Measurements from ENCODE around the gene SHISA5. TPM values are rescaled to one million over a fixed set of nuclear protein-coding genes. Genes with fewer than 3 reads are reported as not detected.

Gene SHISA5
- total RNA-seq, 1 experiment from 2014 or later: 104 TPM

DNA sequence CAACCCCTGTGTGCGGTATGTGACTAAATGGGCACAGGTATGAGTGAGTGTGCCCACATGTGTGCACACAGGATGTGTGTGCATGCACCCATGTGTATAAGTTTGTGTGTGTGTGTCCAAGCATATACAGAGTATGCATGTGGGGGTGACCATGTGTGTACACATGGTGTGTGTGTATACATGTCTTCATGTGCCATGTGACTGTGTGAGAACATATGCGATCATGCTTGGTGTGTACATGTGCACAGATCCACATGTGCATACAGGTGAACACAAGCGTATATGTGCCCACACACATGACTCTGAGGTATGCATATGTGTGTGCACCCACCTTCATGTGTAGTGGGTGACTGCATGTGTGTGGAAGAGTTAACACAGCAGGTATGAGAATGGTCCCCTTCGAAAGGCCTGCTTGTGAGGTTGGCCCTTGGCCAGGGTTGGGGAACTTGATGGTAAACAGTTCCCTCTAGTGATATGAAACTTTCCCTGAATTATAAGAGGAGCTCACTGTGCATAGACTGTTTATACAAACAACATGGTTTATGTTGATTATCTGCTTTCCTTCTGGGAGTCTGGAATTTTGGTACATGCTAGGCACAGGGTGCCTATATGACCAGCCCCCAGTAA lies 42.3 kb upstream of the SHISA5 start:
- ChIA-PET POLR2A (no interaction called here), CTCF (interaction anchor here (0.8 to 1.5 kb wide), 2 partner anchors 11 to 110 kb away, joined by 3 to 5 read pairs; partner anchors contain the start of gene PFKFB4), RAD21 (ENCODE audit: low non-redundant PET in 1 of 2, low total read pairs in 2 of 2, uncharacterized antibody in 2 of 2, unreplicated experiment in 2 of 2) (interaction anchor here in 1 of 2 experiments (0.6 kb wide), 1 partner anchor 110 kb away, joined by 3 read pairs; no protein-coding TSS in a partner anchor)
- Histone ChIP-seq H3K9me3 (ENCODE audit: control insufficient read depth in 1 of 2, insufficient read depth in 1 of 2, low read depth in 1 of 2, low read length in 2 of 2) (no peaks in the 10 kb centered on the region), H3K4me2 (ENCODE audit: low read length) (no peak overlapping the region), H2AFZ (ENCODE audit: low read depth, low read length, poor library complexity, severe bottlenecking) (no peak overlapping the region), H3K27me3 (ENCODE audit: insufficient read depth, low read length) (no peaks in the 10 kb centered on the region), H3K36me3 (ENCODE audit: control insufficient read depth in 1 of 2, insufficient read depth in 2 of 2, low read length in 2 of 2) (peaks cover 15 to 22% of the 10 kb centered on the region in 2 experiments), H3K27ac (ENCODE audit: low read depth, low read length) (no peak overlapping the region), H4K20me1 (ENCODE audit: insufficient read depth) (no peaks in the 10 kb centered on the region), H3K4me1 (ENCODE audit: control insufficient read depth in 1 of 2, insufficient read depth in 2 of 2, low read length in 2 of 2) (peaks cover 0 to 6% of the 10 kb centered on the region in 2 experiments; a peak in 1 of 4 replicates), H3K79me2 (ENCODE audit: insufficient read depth, low read length) (no peaks in the 10 kb centered on the region), H3K4me3 (replicated peaks in 1 of 2; ENCODE audit: low read depth in 1 of 2, low read length in 2 of 2) (no peak overlapping the region), H3K9me2 (ENCODE audit: insufficient read depth) (no peaks in the 10 kb centered on the region), H3K9ac (ENCODE audit: low read length) (no peak overlapping the region)
- TF ChIP-seq, protein P1, sequence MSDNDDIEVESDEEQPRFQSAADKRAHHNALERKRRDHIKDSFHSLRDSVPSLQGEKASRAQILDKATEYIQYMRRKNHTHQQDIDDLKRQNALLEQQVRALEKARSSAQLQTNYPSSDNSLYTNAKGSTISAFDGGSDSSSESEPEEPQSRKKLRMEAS (IDR thresholded peaks at IDR 0.05): no peak
- TF ChIP-seq ELF1 (IDR thresholded peaks at IDR 0.05; ENCODE audit: borderline replicate concordance, low read depth): no peak
- TF ChIP-seq SP1 (IDR thresholded peaks at IDR 0.05; ENCODE audit: low read depth): no peak
- TF ChIP-seq POLR2AphosphoS5 (IDR thresholded peaks at IDR 0.05; ENCODE audit: low read depth, low read length): no peak
- no peak for TF ChIP-seq ATF3 (IDR thresholded peaks at IDR 0.05)
- TF ChIP-seq SIN3A (IDR thresholded peaks at IDR 0.05; ENCODE audit: low read depth): no peak
- TF ChIP-seq POLR2A (IDR thresholded peaks at IDR 0.05; ENCODE audit: borderline replicate concordance, extremely low read depth, insufficient read depth, insufficient read length): no peak
- no peak for TF ChIP-seq FOSL1 (IDR thresholded peaks at IDR 0.05; ENCODE audit: low read depth)
- TF ChIP-seq CTCF (IDR thresholded peaks at IDR 0.05 in 2 of 3, conservative IDR thresholded peaks at IDR 0.05 in 1 of 3; ENCODE audit: borderline replicate concordance in 1 of 3, insufficient read depth in 1 of 3, low read depth in 2 of 3, low read length in 2 of 3): no peak
- TF ChIP-seq EGR1 (IDR thresholded peaks at IDR 0.05; ENCODE audit: low read depth): no peak
- intact Hi-C loops (cut with micrococcal nuclease): loop anchor here (5.0 kb wide), 1 partner anchor 39 kb away; no protein-coding TSS in a partner anchor
- no peak for DNase-seq (ENCODE audit: low read depth, low spot score)
- ATAC-seq: no peak
- no TSS peak for BruUV-seq (replicated peaks)
